ENCODE measurements around the gene NAT16.

Gene NAT16

DNA sequence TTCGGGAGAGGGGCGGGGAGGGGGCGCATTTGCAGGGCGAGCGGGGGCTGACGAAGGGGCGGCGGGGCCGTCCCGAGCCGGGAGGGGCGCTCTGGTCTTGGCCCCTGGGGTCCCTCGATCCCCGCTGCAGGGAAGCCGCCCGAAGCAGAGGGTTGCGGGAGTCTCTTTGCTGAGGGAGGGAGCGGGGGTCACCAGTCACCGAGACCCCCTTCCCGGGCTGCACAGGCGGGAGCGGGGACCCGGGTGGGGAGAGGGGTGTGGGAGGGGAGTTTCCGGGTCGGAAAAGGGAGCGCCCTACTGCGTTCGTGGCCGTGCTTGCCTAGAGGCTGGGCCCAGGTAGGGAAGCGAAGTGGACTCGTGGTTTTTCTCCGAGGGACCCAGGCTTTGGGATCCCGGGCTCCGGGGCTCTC, 25.4 kb downstream of the NAT16 start:
- Histone ChIP-seq H3K9me3 (ENCODE audit: insufficient read depth, low read depth, low read length) (no peaks in the 10 kb centered on the region), H3K27me3 (ENCODE audit: insufficient read depth, low read length) (0 out of 2 replicates have a peak, but pooled peaks cover 3% of the 10 kb centered on the region), H3K36me3 (ENCODE audit: insufficient read depth, low read length) (peaks cover 7% of the 10 kb centered on the region; the same call in 1 of the 2 replicates), H3K4me1 (ENCODE audit: insufficient read depth, low read length) (peaks cover 23% of the 10 kb centered on the region; the same call in 1 of the 2 replicates), H3K4me3 (ENCODE audit: low read length) (peak overlapping the region; percentile 85), H3K9ac (ENCODE audit: low read depth, low read length) (peak overlapping the region; percentile 76), H3K27ac (ENCODE audit: low read depth, low read length) (peak overlapping the region; percentile 81)
- WGBS: under 1% methylated on average over 34 of the region's 34 CpGs

DNA sequence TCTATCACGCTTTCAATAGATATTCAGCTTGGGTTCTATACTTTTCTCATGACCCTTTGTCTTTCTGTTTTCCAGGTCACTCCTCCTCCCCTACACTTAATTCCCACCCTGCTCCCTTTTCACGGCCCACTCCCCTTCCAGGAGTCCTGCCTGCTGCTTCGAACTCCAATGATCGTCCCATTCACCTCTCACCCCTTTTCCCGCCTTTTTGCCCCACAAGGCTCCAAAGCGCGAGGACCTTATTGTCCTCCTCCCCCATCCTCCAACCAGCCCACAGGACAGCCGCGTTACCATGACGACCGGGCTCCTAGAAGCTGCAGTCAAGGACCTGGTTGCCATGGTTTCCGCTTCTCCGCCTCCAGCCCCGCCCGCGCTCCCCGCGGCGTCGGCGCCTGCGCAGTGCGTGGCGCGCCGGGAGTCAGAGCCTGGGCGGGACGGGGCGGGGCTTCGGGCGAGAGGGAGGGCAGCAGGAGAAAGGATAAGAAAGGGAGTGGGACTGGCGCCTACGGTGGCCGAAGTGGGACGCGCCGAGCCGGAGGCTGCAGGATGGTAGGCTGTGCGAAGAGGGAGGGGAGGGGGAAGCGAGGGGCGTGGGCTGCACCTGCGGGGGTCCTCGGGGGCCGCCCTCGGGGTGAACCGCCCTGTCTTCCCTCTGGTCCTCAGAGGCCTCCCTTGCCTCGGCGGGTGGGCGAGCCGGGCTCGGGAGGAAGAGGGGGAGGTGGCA, 26.0 kb downstream of the NAT16 start, which contains the start of gene AP1S1:
Gene AP1S1, plus strand, starts transcription at position 508 of the 724 bp plus-strand sequence. Its CDS starts 39 bp downstream, at position 547.
- Histone ChIP-seq H3K4me1 (ENCODE audit: insufficient read depth, low read length) (peaks cover 20% of the 10 kb centered on the region; the same call in 1 of the 2 replicates), H3K27ac (ENCODE audit: low read depth, low read length) (peak within 1 kb of the TSS; percentile 81)
- WGBS: 3% methylated on average over 49 of the region's 51 CpGs

GRCh38 chr7:101151908-101152651, 28.0 kb downstream of the NAT16 start:
- H3K36me3 ChIP-seq (ENCODE audit: insufficient read depth, low read length): no peaks in the 10 kb centered on the region
- H3K9me3 ChIP-seq (ENCODE audit: insufficient read depth, low read depth, low read length): no peaks in the 10 kb centered on the region
- no peak overlapping the region for H3K4me3 ChIP-seq (ENCODE audit: low read length)
- H3K9ac ChIP-seq (ENCODE audit: low read depth, low read length): no peak overlapping the region
- H3K27ac ChIP-seq (ENCODE audit: low read depth, low read length): no peak overlapping the region
- peaks cover 15% of the 10 kb centered on the region; the same call in 1 of the 2 replicates for H3K4me1 ChIP-seq (ENCODE audit: insufficient read depth, low read length)
- H3K27me3 ChIP-seq (ENCODE audit: insufficient read depth, low read length): 0 out of 2 replicates have a peak, but pooled peaks cover 3% of the 10 kb centered on the region
- 84% methylated on average over 2 of the region's 2 CpGs for WGBS

More for the DNA sequence above, 26.0 kb downstream of the NAT16 start, which contains the start of gene AP1S1:
- Histone ChIP-seq H3K9ac (ENCODE audit: low read depth, low read length) (peak within 1 kb of the TSS; percentile 76), H3K9me3 (ENCODE audit: insufficient read depth, low read depth, low read length) (no peaks in the 10 kb centered on the region), H3K4me3 (ENCODE audit: low read length) (peak within 1 kb of the TSS; percentile 85), H3K36me3 (ENCODE audit: insufficient read depth, low read length) (peaks cover 7% of the 10 kb centered on the region; the same call in 1 of the 2 replicates), H3K27me3 (ENCODE audit: insufficient read depth, low read length) (0 out of 2 replicates have a peak, but pooled peaks cover 3% of the 10 kb centered on the region)

GRCh38 chr7:101140746-101141382, 39.2 kb downstream of the NAT16 start:
- no peaks in the 10 kb centered on the region for H3K27me3 ChIP-seq (ENCODE audit: insufficient read depth, low read length)
- no peaks in the 10 kb centered on the region for H3K9me3 ChIP-seq (ENCODE audit: insufficient read depth, low read depth, low read length)
- H3K4me1 ChIP-seq (ENCODE audit: insufficient read depth, low read length): peaks cover 16% of the 10 kb centered on the region
- H3K4me3 ChIP-seq (ENCODE audit: low read length): no peak overlapping the region
- no peak overlapping the region for H3K9ac ChIP-seq (ENCODE audit: low read depth, low read length)
- H3K27ac ChIP-seq (ENCODE audit: low read depth, low read length): peak overlapping the region; percentile 45; the same call in 1 of the 2 replicates
- peaks cover 7% of the 10 kb centered on the region; the same call in 1 of the 2 replicates for H3K36me3 ChIP-seq (ENCODE audit: insufficient read depth, low read length)
- whole genome bisulfite sequencing: 85% methylated on average over 4 of the region's 4 CpGs

GRCh38 chr7:101140339-101140699, 39.8 kb downstream of the NAT16 start:
- Histone ChIP-seq H3K4me3 (ENCODE audit: low read length) (no peak overlapping the region), H3K9ac (ENCODE audit: low read depth, low read length) (no peak overlapping the region), H3K27me3 (ENCODE audit: insufficient read depth, low read length) (no peaks in the 10 kb centered on the region), H3K4me1 (ENCODE audit: insufficient read depth, low read length) (peaks cover 16% of the 10 kb centered on the region), H3K9me3 (ENCODE audit: insufficient read depth, low read depth, low read length) (no peaks in the 10 kb centered on the region), H3K27ac (ENCODE audit: low read depth, low read length) (no peak overlapping the region), H3K36me3 (ENCODE audit: insufficient read depth, low read length) (peaks cover 7% of the 10 kb centered on the region; the same call in 1 of the 2 replicates)
- WGBS: 81% methylated on average over 2 of the region's 3 CpGs

DNA sequence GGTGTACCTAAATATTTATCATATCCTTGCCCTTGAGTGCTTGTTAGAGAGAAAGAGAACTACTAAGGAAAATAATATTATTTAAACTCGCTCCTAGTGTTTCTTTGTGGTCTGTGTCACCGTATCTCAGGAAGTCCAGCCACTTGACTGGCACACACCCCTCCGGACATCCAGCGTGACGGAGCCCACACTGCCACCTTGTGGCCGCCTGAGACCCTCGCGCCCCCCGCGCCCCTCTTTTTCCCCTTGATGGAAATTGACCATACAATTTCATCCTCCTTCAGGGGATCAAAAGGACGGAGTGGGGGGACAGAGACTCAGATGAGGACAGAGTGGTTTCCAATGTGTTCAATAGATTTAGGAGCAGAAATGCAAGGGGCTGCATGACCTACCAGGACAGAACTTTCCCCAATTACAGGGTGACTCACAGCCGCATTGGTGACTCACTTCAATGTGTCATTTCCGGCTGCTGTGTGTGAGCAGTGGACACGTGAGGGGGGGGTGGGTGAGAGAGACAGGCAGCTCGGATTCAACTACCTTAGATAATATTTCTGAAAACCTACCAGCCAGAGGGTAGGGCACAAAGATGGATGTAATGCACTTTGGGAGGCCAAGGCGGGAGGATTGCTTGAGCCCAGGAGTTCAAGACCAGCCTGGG, 41.8 kb downstream of the NAT16 start:
- 18% methylated on average over 9 of the region's 16 CpGs for WGBS
- Histone ChIP-seq H3K9ac (ENCODE audit: low read depth, low read length) (peak overlapping the region; percentile 59), H3K4me1 (ENCODE audit: insufficient read depth, low read length) (peaks cover 29% of the 10 kb centered on the region), H3K4me3 (ENCODE audit: low read length) (peak overlapping the region; percentile 25; the same call in 1 of the 2 replicates), H3K9me3 (ENCODE audit: insufficient read depth, low read depth, low read length) (no peaks in the 10 kb centered on the region), H3K27me3 (ENCODE audit: insufficient read depth, low read length) (no peaks in the 10 kb centered on the region), H3K27ac (ENCODE audit: low read depth, low read length) (peak overlapping the region; percentile 79), H3K36me3 (ENCODE audit: insufficient read depth, low read length) (peaks cover 7% of the 10 kb centered on the region; the same call in 1 of the 2 replicates)

DNA sequence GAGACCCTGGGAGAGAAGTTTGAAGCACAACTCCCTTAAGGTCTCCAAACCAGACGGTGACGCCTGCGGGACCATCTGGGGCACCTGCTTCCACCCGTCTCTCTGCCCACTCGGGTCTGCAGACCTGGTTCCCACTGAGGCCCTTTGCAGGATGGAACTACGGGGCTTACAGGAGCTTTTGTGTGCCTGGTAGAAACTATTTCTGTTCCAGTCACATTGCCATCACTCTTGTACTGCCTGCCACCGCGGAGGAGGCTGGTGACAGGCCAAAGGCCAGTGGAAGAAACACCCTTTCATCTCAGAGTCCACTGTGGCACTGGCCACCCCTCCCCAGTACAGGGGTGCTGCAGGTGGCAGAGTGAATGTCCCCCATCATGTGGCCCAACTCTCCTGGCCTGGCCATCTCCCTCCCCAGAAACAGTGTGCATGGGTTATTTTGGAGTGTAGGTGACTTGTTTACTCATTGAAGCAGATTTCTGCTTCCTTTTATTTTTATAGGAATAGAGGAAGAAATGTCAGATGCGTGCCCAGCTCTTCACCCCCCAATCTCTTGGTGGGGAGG, 42.4 kb downstream of the NAT16 start:
- H3K9ac ChIP-seq (ENCODE audit: low read depth, low read length): peak overlapping the region; percentile 59; the same call in 1 of the 2 replicates
- H3K36me3 ChIP-seq (ENCODE audit: insufficient read depth, low read length): peaks cover 8% of the 10 kb centered on the region; the same call in 1 of the 2 replicates
- peak overlapping the region; percentile 79 for H3K27ac ChIP-seq (ENCODE audit: low read depth, low read length)
- no peaks in the 10 kb centered on the region for H3K27me3 ChIP-seq (ENCODE audit: insufficient read depth, low read length)
- no peak overlapping the region for H3K4me3 ChIP-seq (ENCODE audit: low read length)
- H3K4me1 ChIP-seq (ENCODE audit: insufficient read depth, low read length): peaks cover 29% of the 10 kb centered on the region
- 85% methylated on average over 8 of the region's 9 CpGs for WGBS
- no peaks in the 10 kb centered on the region for H3K9me3 ChIP-seq (ENCODE audit: insufficient read depth, low read depth, low read length)

DNA sequence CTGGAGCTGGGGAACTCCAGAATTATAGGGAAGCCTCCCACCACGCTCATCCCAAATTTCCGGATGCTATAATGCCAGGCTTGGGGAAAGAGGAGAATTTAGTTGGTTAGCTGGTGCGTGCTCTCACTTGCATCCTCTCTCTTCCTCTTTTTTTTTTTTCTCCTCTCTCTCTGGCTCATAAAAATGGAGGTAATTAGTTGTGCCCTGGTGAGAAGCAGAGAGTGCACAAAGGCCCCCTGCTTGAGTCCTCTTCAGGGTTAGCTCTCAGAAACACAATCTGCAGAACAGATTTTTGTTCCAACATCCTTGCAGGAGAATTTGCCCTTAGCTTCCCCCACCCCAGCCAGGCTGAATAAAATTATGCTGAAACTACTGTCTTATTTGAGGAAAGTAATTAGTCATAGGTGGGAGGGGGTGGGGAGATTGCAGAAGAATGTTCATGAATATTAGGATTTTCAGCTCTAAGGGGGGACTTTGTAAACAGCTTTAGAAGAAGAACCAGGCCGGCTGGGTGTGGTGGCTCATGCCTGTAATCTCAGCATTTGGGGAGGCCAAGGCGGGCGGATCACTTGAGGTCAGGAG, 45.6 kb downstream of the NAT16 start:
- peak overlapping the region; percentile 68 for H3K27ac ChIP-seq (ENCODE audit: low read depth, low read length)
- 73% methylated on average over 5 of the region's 6 CpGs for WGBS
- H3K4me1 ChIP-seq (ENCODE audit: insufficient read depth, low read length): peaks cover 20% of the 10 kb centered on the region
- no peak overlapping the region for H3K4me3 ChIP-seq (ENCODE audit: low read length)
- no peaks in the 10 kb centered on the region for H3K27me3 ChIP-seq (ENCODE audit: insufficient read depth, low read length)
- peaks cover 20% of the 10 kb centered on the region; the same call in 1 of the 2 replicates for H3K36me3 ChIP-seq (ENCODE audit: insufficient read depth, low read length)
- H3K9me3 ChIP-seq (ENCODE audit: insufficient read depth, low read depth, low read length): no peaks in the 10 kb centered on the region
- H3K9ac ChIP-seq (ENCODE audit: low read depth, low read length): peak overlapping the region; percentile 31; the same call in 1 of the 2 replicates

GRCh38 chr7:101133621-101134398, 46.3 kb downstream of the NAT16 start:
- Histone ChIP-seq H3K4me1 (ENCODE audit: insufficient read depth, low read length) (peaks cover 20% of the 10 kb centered on the region), H3K4me3 (ENCODE audit: low read length) (no peak overlapping the region), H3K27me3 (ENCODE audit: insufficient read depth, low read length) (no peaks in the 10 kb centered on the region), H3K9me3 (ENCODE audit: insufficient read depth, low read depth, low read length) (no peaks in the 10 kb centered on the region), H3K9ac (ENCODE audit: low read depth, low read length) (peak overlapping the region; percentile 31; the same call in 1 of the 2 replicates), H3K27ac (ENCODE audit: low read depth, low read length) (peak overlapping the region; percentile 68), H3K36me3 (ENCODE audit: insufficient read depth, low read length) (peaks cover 20% of the 10 kb centered on the region; the same call in 1 of the 2 replicates)
- 84% methylated on average over 14 of the region's 15 CpGs for WGBS
